ENCODE measurements around the gene TSPYL4.

GRCh38 chr6:116251568-116252384 is 2.1 kb downstream of the TSPYL4 start:
- TF ChIP-seq CTCF (optimal IDR thresholded peaks at IDR 0.05 in 1 of 3, IDR thresholded peaks at IDR 0.05 in 1 of 3, conservative IDR thresholded peaks at IDR 0.05 in 1 of 3; ENCODE audit: extremely low read depth in 1 of 3, insufficient read depth in 2 of 3, low read length in 3 of 3) (no peak), EZH2 (IDR thresholded peaks at IDR 0.05; ENCODE audit: low read length) (no peak)
